Gastroesophageal sphincter (tissue), 3 donors: Measurements from ENCODE around the gene PLEKHA7.

ENCODE experiments used
- EP300 ChIP-seq: sonication (generic); formaldehyde crosslinking; IDR thresholded peaks from one replicate; pipeline ENCODE4 v1.6.1; 2017; ENCODE audit warnings: antibody characterized with exemption, mild to moderate bottlenecking
- POLR2A ChIP-seq, 2 donors: fragments of 450-650 bp; IDR thresholded peaks; one replicate each; pipeline ENCODE4 v1.6.1; 2017; ENCODE audit warnings: antibody characterized with exemption in 2 of 2, mild to moderate bottlenecking in 2 of 2, moderate library complexity in 1 of 2
- POLR2AphosphoS5 ChIP-seq: sonication (generic); formaldehyde crosslinking; IDR thresholded peaks from one replicate; pipeline ENCODE4 v1.6.1; 2017; ENCODE audit warnings: antibody characterized with exemption
- TF ChIP-seq, protein P1 (sequence below), 4 experiments: fragments of 200-600 bp in 2 of 4; fragments of 450-650 bp in 2 of 4; sonication (generic) in 1 of 4; IDR thresholded peaks; one replicate each; pipeline ENCODE4 v1.5.1; 2017 to 2019; ENCODE audit warnings: antibody characterized with exemption in 4 of 4, mild to moderate bottlenecking in 2 of 4, moderate library complexity in 2 of 4

DNA sequence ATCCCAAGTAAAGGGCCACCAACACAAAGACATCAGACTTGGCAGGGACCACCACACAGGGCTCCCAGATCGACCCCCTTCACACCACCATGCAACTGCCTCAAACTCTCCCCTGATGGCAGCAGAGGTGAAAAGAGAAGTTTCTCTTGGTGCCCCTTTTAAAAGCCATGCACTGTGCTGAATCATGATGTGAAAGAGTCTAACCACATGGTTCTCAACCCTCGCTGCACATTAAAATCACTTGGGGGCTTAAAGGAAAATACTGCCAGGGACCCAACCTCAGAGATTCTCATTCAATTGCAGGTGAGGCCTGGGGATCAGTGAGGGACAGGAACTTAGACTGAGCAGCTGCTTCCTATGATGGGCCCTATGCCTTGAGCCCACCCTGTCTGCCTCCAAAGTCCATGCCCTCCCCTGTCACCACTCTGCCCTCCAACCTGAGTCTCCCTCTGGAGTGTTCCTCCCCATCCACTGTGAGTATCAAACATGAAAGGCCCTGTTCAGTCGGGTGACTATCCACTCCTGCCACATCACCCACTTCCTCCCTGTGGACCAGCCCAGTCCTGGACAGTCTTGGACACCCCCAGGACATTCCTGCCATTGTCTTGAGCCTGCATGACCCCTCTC lies 40.8 kb downstream of the PLEKHA7 start:
- TF ChIP-seq, protein P1, sequence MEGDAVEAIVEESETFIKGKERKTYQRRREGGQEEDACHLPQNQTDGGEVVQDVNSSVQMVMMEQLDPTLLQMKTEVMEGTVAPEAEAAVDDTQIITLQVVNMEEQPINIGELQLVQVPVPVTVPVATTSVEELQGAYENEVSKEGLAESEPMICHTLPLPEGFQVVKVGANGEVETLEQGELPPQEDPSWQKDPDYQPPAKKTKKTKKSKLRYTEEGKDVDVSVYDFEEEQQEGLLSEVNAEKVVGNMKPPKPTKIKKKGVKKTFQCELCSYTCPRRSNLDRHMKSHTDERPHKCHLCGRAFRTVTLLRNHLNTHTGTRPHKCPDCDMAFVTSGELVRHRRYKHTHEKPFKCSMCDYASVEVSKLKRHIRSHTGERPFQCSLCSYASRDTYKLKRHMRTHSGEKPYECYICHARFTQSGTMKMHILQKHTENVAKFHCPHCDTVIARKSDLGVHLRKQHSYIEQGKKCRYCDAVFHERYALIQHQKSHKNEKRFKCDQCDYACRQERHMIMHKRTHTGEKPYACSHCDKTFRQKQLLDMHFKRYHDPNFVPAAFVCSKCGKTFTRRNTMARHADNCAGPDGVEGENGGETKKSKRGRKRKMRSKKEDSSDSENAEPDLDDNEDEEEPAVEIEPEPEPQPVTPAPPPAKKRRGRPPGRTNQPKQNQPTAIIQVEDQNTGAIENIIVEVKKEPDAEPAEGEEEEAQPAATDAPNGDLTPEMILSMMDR (IDR thresholded peaks at IDR 0.05) = no peak
- TF ChIP-seq POLR2A (IDR thresholded peaks at IDR 0.05) = no peak
- no peak for TF ChIP-seq POLR2AphosphoS5
- no peak for TF ChIP-seq EP300
